Measurements from ENCODE around the gene ARHGAP28.

Gene ARHGAP28

DNA sequence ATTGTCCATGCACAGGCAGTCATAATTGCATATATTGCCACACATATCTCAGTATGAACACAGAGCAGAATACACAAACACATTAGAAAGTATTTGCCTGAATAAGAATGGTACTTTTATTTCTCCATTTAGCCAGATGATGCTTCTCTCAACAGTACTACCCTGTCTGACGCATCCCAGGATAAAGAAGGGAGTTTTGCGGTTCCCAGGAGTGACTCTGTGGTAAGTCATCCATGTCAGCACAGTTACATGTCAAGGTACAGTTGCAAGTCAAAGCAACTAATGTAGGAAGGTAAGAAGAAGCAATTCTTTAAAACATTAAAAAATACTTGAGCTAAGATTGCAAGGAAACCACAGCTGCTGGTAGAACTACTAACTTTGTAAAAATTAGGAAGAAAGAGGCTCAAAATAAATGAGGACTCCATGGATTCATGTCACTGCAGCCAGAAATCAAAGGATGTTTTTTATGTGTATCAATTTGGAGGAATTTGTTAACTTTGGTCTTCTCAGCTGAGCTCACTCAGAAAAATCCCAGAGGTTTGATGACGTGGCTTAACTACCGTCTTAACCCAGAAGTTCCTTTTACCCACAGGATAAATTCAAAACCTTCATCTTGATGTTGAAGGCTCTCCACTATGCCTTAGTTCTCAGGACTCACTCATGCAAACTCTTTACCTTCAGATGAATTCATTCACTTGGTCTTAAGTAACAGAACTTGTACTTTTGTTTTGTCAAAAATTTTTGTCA lies 130.3 kb downstream of the ARHGAP28 start:
- DNase-seq (ENCODE audit: extremely low read depth in 1 of 2, low read depth in 1 of 2) = no peak

DNA sequence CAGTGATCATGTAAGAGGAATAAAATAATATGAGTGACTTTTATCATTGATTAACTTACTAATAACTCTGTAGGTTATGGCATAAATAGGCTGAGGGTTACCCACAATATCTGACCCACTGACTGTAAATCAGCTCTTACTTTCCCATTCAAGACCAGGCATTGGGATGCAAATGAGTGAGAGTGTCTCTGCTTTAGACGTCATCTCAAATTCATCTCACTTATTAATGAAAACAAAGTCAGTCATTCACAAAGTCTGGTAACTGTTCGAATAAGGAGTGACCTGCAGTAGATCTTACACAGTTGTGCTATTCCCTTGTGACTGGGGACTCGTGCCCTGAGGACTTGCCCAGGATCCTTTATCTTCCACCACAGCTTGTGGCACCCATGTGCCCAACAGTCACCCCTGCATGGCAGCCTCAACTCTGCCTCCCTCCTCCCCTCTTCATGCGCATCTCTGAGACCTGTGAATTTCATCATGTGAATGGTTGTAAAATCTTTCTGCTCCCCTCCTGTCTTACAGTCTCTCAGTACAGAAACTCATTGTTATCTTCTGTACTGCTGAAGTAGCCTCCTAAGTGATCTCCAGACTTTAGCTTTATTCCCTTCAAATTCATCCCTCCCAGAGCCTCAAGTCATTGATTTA lies 131.4 kb downstream of the ARHGAP28 start:
- no peak for DNase-seq (ENCODE audit: extremely low read depth in 1 of 2, low read depth in 1 of 2)

DNA sequence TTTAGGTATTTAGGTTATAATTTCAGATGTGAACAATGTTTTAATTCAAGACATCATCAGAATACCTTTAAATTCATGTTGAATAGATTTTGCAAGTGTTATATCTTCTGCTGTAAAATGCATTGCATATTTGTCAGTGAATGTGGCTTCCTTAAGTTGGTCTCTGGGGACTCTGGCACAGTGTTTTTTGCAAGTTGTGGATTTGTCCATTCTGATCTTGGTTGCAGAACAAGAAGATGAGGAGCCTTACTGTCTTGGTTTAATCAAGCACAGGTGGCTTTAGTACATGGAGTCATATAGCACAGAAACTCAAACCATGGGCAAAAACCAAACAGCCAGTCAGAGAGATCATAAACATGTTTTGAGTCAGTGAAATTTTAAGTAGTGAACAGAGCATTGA lies 135.7 kb downstream of the ARHGAP28 start:
- no peak for DNase-seq (ENCODE audit: extremely low read depth in 1 of 2, low read depth in 1 of 2)

DNA sequence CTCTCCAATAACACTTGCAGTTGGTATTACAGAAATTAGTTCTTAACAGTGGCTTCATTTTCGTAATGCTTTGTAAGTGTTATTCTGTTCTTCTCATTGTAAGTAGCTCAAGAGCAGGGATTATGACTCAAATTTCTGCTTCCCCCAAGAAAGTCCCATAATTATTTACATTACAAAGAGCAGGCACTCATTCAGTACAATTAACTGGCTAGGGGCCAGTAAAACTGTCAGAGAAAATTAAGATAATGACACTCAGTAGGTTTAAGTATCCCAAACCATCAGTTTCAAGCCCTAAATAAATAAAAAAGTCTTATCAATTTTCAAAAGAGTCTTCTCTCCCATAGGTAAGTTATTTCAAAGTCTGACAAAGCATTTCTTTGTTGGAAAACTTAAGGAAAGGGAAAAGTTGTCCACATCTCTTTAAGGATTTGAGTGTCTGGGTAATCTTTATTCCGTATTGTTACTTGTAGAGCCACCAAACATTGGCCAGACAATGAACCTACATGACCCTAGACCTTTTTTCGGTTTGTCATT lies 137.1 kb downstream of the ARHGAP28 start:
- no peak for DNase-seq (ENCODE audit: extremely low read depth in 1 of 2, low read depth in 1 of 2)

DNA sequence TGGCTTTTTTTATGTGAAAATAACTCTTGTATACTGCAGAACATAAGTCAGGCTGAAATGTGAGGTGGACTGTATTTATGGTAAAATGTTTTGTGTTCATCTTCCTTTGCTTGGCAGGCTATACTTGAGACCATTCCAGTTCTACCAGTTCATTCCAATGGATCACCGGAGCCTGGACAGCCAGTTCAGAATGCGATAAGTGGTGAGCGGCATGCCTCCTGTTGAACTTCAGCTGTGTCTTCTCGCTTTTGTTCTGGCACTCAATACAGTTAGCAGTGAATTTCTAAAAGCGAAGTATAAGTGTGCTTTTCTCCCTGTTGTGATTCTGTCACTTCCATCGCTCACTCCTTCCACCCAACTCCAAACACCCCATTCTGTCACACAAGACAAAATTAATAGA lies 138.5 kb downstream of the ARHGAP28 start:
- DNase-seq (ENCODE audit: extremely low read depth in 1 of 2, low read depth in 1 of 2) = no peak

DNA sequence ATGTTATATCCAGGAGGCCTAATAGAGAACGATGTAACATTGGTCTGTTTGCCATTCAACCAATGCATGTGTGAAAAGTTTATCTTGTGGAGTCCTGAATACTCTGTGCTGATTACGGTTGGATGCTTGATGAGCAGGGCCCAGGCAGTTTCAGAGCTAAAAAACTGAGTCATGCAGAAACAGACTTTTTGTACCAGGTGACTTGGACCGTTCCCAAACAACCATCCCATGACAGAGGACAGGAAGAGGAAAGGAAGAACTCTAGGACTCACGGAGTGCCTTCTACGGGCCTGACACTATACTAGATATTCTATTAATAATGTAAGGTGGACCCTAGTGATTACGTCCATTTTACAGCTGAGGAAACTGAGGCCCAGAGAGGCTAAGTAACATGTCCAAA lies 142.1 kb downstream of the ARHGAP28 start:
- DNase-seq (ENCODE audit: extremely low read depth in 1 of 2, low read depth in 1 of 2) = no peak

DNA sequence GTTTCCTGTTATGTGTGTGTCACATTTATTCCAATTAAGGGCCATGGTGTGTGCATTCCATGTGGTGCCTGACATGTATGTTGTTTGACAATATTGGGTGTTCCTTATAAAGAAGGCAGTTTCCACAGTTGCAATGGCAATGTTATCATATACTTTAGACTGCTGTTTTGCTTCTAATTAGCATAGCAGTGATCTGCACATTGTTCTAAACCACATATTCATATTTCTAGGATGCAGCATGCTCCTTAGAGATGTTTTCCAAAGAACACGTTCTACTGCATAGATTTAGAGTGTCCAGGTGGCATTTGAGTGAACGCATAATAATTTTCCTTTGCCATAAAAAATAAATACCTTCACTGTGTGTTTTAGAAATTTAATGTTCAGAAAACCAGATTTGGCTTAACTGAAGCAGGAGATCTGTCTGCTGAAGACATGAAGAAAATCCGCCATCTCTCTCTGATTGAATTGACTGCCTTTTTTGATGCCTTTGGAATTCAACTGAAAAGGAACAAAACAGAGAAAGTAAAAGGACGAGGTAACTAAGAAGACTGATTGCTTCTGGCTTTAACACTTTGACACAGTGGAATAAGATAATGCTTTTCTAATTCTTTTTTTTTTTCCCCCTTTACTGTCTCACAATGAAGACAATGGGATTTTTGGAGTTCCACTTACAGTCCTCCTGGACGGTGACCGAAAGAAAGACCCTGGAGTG lies 143.7 kb downstream of the ARHGAP28 start:
- no peak for DNase-seq (ENCODE audit: extremely low read depth in 1 of 2, low read depth in 1 of 2)

DNA sequence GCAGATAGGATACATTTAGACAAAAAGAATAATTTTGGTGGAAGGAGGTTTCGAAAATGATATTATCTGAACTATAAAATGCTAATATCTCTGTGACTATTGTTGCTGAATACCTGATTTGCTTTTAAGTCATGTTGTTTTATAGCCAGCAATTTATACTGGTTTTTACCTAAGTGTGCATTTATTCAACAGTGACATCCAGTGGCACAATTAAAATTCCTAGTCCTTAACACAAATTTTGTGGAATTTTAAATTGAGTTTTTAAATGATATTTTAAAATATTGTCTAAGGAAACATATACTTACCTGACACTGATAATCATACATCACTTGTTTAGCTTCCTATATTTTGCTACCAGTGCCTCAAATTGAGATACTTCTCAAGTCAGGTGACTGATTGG lies 144.8 kb downstream of the ARHGAP28 start:
- no peak for DNase-seq (ENCODE audit: extremely low read depth in 1 of 2, low read depth in 1 of 2)

DNA sequence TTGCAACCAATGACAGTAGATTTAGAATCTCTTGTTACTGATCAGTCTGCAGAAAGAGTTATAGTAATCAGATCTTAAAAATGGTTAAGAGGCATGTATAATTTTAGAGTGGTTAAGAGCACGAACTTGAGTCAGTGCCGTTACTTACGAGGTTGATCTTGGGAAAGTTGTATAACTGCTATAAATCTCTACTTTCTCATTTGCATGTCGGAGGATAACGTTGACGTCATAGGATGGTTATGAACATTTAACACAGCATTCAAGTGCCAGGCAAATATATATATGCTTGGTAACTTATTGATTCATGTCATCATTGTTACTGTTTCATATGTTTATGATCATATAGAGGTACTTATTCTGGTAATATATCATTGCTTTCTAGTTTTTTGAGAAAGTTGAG lies 146.2 kb downstream of the ARHGAP28 start:
- DNase-seq (ENCODE audit: extremely low read depth in 1 of 2, low read depth in 1 of 2) = no peak

DNA sequence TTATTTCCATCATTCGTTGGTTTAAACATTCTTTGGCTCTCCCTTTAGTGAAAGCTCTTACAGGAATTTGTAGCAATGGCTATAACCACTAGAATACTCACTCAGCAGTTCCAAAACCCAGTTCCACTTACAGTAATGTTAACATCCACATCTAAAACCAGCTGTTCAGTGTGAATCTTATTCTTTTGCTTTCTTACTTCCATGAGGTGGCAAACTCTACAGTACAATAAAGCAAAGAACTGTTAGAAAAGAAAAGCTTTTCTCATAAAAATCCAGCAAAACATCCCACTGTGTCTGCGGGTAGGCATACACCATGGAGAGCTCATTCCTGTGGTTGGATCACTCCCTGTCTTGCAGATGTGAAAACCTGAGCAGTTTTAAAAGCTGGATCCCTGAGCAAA lies 147.1 kb downstream of the ARHGAP28 start:
- DNase-seq (ENCODE audit: extremely low read depth in 1 of 2, low read depth in 1 of 2) = no peak

DNA sequence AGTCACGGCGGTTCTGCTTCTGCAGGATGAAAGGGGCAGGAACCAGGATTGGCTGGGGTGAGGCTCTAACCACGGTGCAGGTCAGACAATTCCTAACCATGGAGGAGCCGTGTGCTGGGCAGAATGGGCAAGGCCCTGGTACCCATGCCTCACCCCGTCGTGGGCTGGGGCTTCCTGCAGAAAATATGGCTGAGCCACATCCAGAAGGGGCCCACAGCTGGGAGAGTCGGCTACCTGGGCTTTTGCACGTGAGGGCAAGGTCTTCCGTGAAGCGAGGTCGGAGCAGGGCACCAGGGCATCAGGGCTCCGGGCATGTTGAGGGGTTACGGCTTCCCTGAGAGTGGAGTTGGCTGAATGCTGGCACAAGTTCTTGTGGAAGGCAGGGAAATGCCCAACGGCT lies 147.8 kb downstream of the ARHGAP28 start:
- no peak for DNase-seq (ENCODE audit: extremely low read depth in 1 of 2, low read depth in 1 of 2)

DNA sequence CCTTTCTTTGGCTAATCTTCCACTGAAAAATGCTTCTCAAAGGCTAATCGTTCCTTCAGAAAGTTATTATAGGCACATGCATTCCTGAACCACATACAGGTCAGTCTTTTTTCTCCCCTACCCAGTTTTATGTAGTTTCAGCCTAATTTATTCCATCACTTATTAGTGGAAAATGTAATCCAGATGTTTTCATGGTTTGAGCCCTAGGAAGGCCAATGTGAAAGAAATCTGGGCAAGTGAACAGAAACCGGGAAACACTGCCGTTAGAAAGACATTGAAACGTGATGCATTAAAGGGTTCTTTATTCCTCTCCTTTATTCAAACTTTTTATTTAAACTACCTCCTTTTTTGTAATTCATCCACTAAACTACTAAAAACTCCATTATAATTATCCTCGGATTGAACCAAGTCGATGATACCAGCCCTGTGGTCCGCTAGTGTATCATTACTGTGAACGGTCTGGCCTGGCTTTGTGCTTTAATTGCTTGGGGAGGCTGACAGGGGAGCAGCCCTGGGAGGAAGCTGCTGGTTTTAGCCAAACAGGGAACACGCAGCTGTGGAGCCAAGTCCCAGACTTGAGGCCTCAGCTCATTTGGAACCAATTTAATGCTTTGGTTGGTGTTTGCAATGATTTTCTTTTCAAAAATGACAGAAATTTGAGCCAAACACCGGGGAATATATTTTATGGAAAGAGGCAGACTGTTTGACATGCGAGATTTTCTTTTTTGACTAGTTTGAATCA lies 149.2 kb downstream of the ARHGAP28 start:
- DNase-seq (ENCODE audit: extremely low read depth in 1 of 2, low read depth in 1 of 2) = no peak

DNA sequence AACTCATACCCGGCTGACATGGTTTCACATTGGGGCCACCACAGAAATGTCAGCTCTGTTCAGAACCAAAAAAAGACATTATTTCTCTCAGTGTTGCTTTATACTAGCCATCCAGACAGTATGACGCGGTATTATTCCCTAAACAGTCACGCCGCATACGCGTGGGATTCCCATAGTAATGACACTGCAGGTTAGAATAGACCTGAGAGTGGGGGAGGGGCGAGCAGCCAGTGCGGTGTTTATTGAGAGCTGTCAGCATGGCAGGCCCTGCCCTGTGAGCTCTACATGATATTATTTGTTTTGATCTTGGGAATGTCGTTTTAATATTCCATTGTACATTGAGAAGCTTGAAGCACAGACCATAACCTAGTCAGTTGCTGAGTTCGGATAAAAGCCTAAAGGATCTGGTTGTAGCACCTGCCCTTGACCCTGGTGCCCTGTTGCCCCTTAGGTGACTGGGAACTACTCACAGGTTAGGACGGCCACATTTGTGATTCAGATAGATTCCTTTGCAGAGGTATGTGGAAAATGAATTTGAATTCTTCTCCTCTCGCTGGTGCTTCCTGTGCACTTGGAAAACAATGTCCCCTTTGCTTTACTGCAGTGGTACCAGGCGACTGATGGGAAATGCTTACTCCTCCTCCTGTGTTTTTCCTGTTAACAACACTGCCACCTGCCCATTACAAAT lies 150.1 kb downstream of the ARHGAP28 start:
- DNase-seq (ENCODE audit: extremely low read depth in 1 of 2, low read depth in 1 of 2) = no peak

DNA sequence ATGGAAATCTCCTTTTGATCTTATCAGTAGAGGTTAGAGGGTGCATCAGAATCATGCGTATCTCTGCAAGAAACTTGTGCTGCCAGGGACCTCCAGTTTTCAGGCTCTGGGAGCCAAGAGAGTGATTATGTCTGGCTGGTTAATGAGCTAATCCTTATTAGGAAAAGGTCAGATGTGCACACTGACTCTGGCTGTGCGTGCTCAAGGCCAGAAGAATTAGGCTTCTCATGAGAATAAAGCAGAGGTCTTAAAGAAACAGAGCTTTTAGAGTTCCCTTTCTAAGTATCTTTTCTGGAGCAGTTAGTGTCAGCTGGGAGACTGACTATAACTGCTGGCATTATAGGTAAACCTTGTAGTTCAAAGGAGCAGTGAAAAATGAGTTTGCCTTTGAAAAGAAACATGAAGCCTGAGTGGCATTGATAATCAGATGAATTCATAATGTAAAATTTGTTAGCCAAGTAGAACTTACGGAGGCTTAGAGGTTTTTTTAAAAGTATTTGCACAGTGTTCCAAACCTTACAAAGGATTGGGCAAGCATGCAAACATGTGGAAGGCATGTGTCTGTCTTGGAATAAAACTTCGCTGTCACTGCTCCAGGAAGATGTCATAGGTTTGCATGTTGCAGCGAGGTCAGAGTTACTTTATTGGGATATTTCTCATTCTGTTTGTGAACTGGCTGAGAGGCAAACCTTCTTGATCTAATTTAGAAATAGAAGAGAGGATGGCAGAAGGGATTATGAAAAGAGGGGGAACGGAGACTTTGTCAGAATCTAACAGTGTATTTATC lies 151.7 kb downstream of the ARHGAP28 start:
- no peak for DNase-seq (ENCODE audit: extremely low read depth in 1 of 2, low read depth in 1 of 2)

DNA sequence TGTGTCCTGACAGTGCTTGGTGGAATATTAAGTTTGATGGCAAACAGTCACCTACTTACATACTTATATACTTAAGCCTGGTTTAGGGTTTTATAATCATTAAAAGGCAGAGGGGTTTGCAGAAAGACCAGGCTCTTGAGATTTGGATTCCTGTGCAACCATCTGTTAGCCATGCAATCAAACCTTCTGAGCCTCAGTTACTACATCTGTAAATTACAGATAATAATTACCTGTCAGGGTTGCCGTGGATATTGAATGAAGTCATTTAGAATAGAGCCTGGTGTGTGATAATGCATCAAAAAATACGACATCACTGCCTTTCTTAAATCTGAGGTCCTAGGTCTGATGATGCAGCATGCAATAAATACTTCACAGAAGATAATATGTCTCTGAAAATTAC lies 152.9 kb downstream of the ARHGAP28 start:
- no peak for DNase-seq (ENCODE audit: extremely low read depth in 1 of 2, low read depth in 1 of 2)

DNA sequence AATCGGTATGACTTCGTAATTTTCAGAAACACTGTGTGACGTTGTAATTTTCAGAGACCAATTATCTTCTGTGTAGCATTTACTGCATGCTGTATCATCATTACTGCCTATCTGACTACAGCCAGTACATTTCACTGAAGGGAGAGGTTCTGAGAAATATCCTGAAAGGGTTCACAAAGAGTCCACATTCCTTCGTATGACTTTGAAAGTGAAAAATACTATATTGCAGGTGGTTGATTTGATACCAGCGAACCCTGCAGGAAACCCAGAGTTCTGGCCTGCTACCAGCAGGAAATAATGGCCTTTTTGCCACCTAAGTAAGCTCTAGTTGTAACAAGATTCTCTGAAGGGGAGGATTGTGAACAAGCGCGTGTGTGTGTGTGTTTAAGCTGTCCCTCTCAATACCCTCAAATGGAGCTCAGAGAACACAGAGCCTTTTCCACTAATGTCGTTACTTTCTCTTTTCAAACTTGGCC lies 155.5 kb downstream of the ARHGAP28 start:
- no peak for DNase-seq (ENCODE audit: extremely low read depth in 1 of 2, low read depth in 1 of 2)

DNA sequence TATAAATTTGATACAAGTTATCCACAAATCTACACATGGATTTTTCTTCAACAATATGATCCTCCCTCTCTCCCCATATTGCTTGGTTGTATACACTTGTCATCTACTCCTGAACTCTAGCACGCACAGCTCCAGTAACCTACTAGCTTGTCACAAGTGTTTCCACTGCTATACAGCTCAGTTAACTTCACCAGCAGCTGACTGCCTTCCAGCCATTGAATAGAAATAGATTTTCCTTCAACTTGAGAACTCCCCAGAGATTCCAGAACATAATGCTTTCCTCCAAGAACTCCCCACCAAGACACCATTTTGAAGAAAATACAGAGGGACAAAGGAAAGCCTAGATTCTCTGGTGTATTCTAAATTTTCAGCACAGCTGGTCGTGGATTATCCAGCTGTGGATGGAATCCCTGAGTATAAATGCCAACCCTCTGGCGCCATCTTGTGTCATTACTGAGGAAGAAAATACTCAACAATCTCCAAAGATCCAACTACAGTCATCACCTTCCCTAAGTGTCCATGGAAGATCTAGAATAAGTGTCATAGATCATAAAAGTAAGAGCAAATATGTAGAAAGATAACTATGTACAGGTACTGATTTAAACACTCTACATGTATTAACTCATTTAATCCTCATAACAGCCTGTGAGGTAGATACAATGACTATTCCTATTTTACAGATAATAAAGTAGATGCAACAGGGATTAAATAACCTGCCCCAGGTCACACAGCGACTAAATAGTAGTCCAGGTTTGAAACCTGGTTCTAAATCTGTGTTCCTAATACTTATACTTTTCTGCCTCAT lies 156.7 kb downstream of the ARHGAP28 start:
- DNase-seq (ENCODE audit: extremely low read depth in 1 of 2, low read depth in 1 of 2) = no peak

DNA sequence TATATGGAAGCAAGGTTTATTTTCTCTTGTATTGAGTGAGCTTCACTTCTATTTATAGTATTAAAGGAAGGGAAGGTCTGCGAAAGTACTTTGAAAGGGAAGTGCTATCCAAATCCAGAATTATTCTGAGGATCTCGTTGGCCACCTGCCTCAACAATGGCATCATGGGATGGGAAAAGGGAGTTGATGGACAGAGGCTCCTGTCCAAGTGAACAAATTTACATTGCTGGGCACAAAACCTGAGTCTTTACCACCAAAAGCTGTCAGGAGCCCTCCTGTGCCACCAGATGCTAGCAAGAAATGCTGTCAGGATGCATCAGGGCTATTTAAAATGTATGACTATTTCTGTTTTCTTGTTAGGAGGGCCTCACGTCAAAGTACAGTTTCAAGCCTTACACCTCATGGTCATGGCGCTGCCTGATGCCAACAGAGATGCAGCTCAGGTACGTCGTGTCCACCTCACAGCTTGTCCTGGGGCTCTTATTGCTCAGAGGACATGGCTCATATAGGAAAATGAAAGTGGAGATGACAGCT lies 157.3 kb downstream of the ARHGAP28 start:
- DNase-seq (ENCODE audit: extremely low read depth in 1 of 2, low read depth in 1 of 2) = no peak

DNA sequence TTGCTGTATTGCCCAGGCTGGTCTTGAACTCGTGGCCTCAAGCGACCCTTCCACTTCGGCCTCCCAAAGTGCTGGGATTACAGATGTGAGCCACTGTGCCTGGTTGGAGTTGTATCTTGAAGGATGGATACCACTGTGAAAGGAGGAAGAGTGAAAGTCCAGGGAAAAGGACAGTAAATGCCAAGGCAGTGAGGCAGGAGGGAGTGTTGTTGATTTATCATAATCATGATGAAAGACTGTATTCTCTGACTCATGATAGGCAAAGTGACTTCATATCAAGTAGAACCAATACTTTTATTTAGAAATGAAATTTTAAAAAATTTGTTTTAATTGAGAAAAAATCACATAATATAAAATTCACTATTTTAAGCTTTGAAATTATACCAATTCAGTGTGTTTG lies 162.3 kb downstream of the ARHGAP28 start:
- DNase-seq (ENCODE audit: extremely low read depth in 1 of 2, low read depth in 1 of 2) = no peak
